DOHH2 (cell line): ENCODE results near the gene ST3GAL4.
"Not testable (repeated sequence)": the region's sequence is repeated elsewhere in the genome, so short reads cannot be mapped to it uniquely, and the experiment has no call there.

ENCODE experiments used
- H3F3A ChIP-seq: fragments of 200-600 bp; sonication (generic), shearing (Covaris generic); 2 replicates; pipeline ENCODE4 v1.6.0; 2016; ENCODE audit warnings: antibody characterized with exemption, mild to moderate bottlenecking; ENCODE audit not compliant: control insufficient read depth, insufficient read depth
- H3K27ac ChIP-seq: fragments of 200-600 bp; sonication (generic); 2 replicates; pipeline ENCODE4 v1.5.1; 2014; ENCODE audit warnings: low read depth, mild to moderate bottlenecking, low read length, moderate library complexity
- H3K27me3 ChIP-seq: fragments of 200-600 bp; sonication (generic); 2 replicates; pipeline ENCODE4 v1.6.1; 2014; ENCODE audit warnings: mild to moderate bottlenecking, low read length, mixed read lengths; ENCODE audit not compliant: control insufficient read depth
- H3K36me3 ChIP-seq: fragments of 200-600 bp; sonication (generic); 2 replicates; pipeline ENCODE4 v1.6.1; 2014; ENCODE audit warnings: mild to moderate bottlenecking, low read length, moderate library complexity, mixed read lengths; ENCODE audit not compliant: control insufficient read depth
- H3K4me1 ChIP-seq: fragments of 200-600 bp; sonication (generic); 2 replicates; pipeline ENCODE4 v1.6.1; 2014; ENCODE audit warnings: mild to moderate bottlenecking, low read length, mixed read lengths; ENCODE audit not compliant: control insufficient read depth
- H3K4me2 ChIP-seq: fragments of 200-600 bp; sonication (generic); 2 replicates; pipeline ENCODE4 v1.6.0; 2014; ENCODE audit warnings: mild to moderate bottlenecking, low read length, moderate library complexity
- H3K4me3 ChIP-seq: fragments of 200-600 bp; sonication (generic); 2 replicates; pipeline ENCODE4 v1.5.1; 2014; ENCODE audit warnings: mild to moderate bottlenecking, low read length, mixed read lengths
- H3K79me2 ChIP-seq: fragments of 200-600 bp; sonication (generic); 2 replicates; pipeline ENCODE4 v1.6.1; 2014; ENCODE audit warnings: mild to moderate bottlenecking, low read length, mixed read lengths; ENCODE audit not compliant: control insufficient read depth
- H3K9me2 ChIP-seq: fragments of 200-600 bp; sonication (generic); replicated peaks from 2 replicates; pipeline ENCODE4 v1.6.1; 2014; ENCODE audit warnings: mild to moderate bottlenecking, low read length, mixed read lengths; ENCODE audit not compliant: control insufficient read depth
- H3K9me3 ChIP-seq: fragments of 200-600 bp; sonication (generic); 2 replicates; pipeline ENCODE4 v1.6.1; 2014; ENCODE audit warnings: antibody characterized with exemption, low read length, mixed read lengths; ENCODE audit not compliant: control insufficient read depth, insufficient read depth
- H4K20me1 ChIP-seq: fragments of 200-600 bp; sonication (generic); 2 replicates; pipeline ENCODE4 v1.6.0; 2014; ENCODE audit warnings: low read depth, mild to moderate bottlenecking, antibody characterized with exemption, low read length, moderate library complexity; ENCODE audit not compliant: control insufficient read depth, insufficient read depth
- CTCF ChIP-seq: fragments of 200-600 bp; sonication (generic); IDR thresholded peaks from one replicate; pipeline ENCODE4 v1.5.1; 2014; ENCODE audit warnings: antibody characterized with exemption, mild to moderate bottlenecking, low read depth, low read length; ENCODE audit not compliant: poor library complexity, severe bottlenecking
- EZH2phosphoT487 ChIP-seq: fragments of 200-600 bp; sonication (generic); IDR thresholded peaks from 2 replicates; pipeline ENCODE4 v1.6.1; 2017; ENCODE audit warnings: borderline replicate concordance, mild to moderate bottlenecking, antibody characterized with exemption, low read length, moderate library complexity, mixed read lengths

The ST3GAL4 gene

GRCh38 chr11:126383339-126384335 is 28.2 kb downstream of the ST3GAL4 start:
- Histone ChIP-seq H3K79me2 (no peaks in the 10 kb centered on the region), H3K4me2 (no peak overlapping the region), H3K9me3 (no peaks in the 10 kb centered on the region), H3K27ac (no peak overlapping the region), H4K20me1 (no peaks in the 10 kb centered on the region), H3K36me3 (no peaks in the 10 kb centered on the region), H3K9me2 (no peaks in the 10 kb centered on the region), H3F3A (no peaks in the 10 kb centered on the region), H3K4me1 (peaks cover 5% of the 10 kb centered on the region; the same call in 1 of the 2 replicates), H3K27me3 (no peaks in the 10 kb centered on the region), H3K4me3 (no peak overlapping the region)
- TF ChIP-seq CTCF (no peak), EZH2phosphoT487 (no peak)

DNA sequence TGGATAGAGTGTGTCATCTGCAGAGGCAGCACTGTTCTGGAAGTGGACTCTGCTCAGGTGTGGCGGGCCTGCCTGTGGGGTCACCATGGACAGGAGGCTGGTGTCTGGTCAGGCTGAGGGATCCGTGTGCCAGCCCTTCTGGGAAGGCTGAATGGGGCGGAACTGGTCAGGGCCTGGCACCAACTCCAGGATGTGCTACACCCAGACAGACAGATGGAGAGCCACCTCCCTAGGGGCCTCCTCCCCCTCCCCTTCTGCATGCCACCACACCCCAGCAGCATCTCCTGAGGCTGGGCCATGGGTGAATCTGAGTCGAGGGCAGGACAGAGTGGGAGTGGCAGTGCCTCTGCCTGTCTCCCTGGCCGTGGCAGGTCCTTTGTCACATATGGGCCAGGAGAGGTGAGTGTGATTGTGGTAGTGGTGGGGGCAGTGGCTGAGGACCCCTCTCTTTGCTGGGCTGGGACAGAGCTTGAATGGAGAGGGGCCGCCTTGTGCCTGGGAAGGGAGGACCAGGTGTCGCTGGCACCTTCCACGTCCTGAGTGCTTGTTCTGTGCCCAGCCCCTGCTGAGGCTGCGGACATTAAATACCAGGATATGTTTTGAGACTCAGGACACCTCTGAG is 29.1 kb downstream of the ST3GAL4 start:
- H3K9me3 ChIP-seq: no peaks in the 10 kb centered on the region
- TF ChIP-seq EZH2phosphoT487 (no peak), CTCF (no peak)
- H3K27ac ChIP-seq: no peak overlapping the region
- H3K4me3 ChIP-seq: no peak overlapping the region
- H3K4me2 ChIP-seq: no peak overlapping the region
- peaks cover 5% of the 10 kb centered on the region; the same call in 1 of the 2 replicates for H3K4me1 ChIP-seq
- H3K36me3 ChIP-seq: no peaks in the 10 kb centered on the region
- H4K20me1 ChIP-seq: no peaks in the 10 kb centered on the region
- no peaks in the 10 kb centered on the region for H3F3A ChIP-seq
- no peaks in the 10 kb centered on the region for H3K9me2 ChIP-seq
- H3K27me3 ChIP-seq: no peaks in the 10 kb centered on the region
- no peaks in the 10 kb centered on the region for H3K79me2 ChIP-seq

DNA sequence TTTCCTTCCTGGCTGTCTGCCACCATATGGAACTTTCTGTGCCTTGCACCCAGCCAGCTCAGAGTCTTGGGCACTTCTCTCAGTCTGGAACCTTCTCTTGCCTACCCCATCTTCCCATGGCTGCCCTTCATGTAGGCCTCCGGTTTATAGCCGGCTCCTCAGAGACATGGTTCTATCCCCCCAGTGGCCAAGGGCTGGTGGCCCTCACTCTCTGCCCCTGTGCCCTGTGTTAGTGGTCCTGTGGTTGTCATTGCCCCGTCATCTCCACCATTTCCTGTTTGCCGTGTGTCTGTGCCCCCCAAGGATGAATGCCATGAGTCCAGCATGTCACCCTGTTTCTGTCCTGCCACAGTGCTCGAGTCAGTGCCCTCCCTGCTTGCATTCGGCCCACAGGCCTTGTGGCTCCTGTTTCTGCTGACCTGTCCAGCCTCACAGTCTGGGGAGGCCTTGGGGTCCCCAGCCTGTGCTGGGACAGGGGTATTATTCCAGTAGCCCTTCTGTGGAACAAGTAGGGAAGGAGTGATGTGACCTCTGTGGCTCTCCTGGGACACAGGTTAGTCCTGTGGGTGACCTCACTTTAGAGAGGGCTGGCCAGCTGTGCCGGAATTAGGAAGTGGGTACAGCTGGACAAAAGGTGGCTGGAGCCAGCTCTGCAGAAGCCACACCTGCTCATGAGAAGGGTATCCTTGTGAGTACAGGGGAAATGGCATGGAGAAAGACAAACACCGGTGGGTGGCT is 30.7 kb downstream of the ST3GAL4 start:
- Histone ChIP-seq H4K20me1 (no peaks in the 10 kb centered on the region), H3K27ac (no peak overlapping the region)

GRCh38 chr11:126386729-126387071 is 31.2 kb downstream of the ST3GAL4 start:
- H3K36me3 ChIP-seq, H3K79me2 ChIP-seq, H3F3A ChIP-seq, H3K4me2 ChIP-seq, H3K4me1 ChIP-seq, H3K4me3 ChIP-seq, H4K20me1 ChIP-seq, H3K9me2 ChIP-seq, H3K9me3 ChIP-seq, H3K27ac ChIP-seq, H3K27me3 ChIP-seq: not testable (repeated sequence)

More for the DNA sequence above, 30.7 kb downstream of the ST3GAL4 start:
- H3K79me2 ChIP-seq: no peaks in the 10 kb centered on the region
- H3K9me3 ChIP-seq: no peaks in the 10 kb centered on the region
- TF ChIP-seq EZH2phosphoT487 (no peak), CTCF (no peak)
- no peaks in the 10 kb centered on the region for H3F3A ChIP-seq
- no peaks in the 10 kb centered on the region for H3K27me3 ChIP-seq
- no peaks in the 10 kb centered on the region for H3K36me3 ChIP-seq
- no peaks in the 10 kb centered on the region for H3K9me2 ChIP-seq
- no peak overlapping the region for H3K4me3 ChIP-seq
- H3K4me2 ChIP-seq: no peak overlapping the region
- H3K4me1 ChIP-seq: peaks cover 5% of the 10 kb centered on the region; the same call in 1 of the 2 replicates
